Neuronal stem cell (in vitro differentiated cells): Measurements from ENCODE around the gene SMKR1.

ENCODE experiments used
- DNase-seq: peaks from one replicate; pipeline ENCODE4 v3.0.0-alpha.2; 2013; ENCODE audit warnings: low spot score
- H2AFZ ChIP-seq: one replicate; pipeline ENCODE4 v1.6.1; 2013; ENCODE audit warnings: mild to moderate bottlenecking, low read length, inconsistent platforms
- H2AK5ac ChIP-seq: 2 replicates; pipeline ENCODE4 v1.6.1; 2013; ENCODE audit warnings: low read depth, mild to moderate bottlenecking, inconsistent platforms, low read length, moderate library complexity, mixed read lengths
- H2BK120ac ChIP-seq: 2 replicates; pipeline ENCODE4 v1.6.1; 2013; ENCODE audit warnings: low read depth, mild to moderate bottlenecking, inconsistent platforms, low read length, moderate library complexity, mixed read lengths
- H2BK12ac ChIP-seq: one replicate; pipeline ENCODE4 v1.6.1; 2013; ENCODE audit warnings: low read length, inconsistent platforms
- H2BK15ac ChIP-seq: 2 replicates; pipeline ENCODE4 v1.6.1; 2013; ENCODE audit warnings: mild to moderate bottlenecking, low read length, inconsistent platforms, mixed read lengths
- H2BK5ac ChIP-seq: one replicate; pipeline ENCODE4 v1.6.1; 2013; ENCODE audit warnings: inconsistent platforms, mild to moderate bottlenecking, low read length, moderate library complexity
- H3K14ac ChIP-seq: one replicate; pipeline ENCODE4 v1.6.1; 2013; ENCODE audit warnings: low read length, inconsistent platforms
- H3K18ac ChIP-seq: 2 replicates; pipeline ENCODE4 v1.6.1; 2013; ENCODE audit warnings: low read length, inconsistent platforms
- H3K23ac ChIP-seq: 2 replicates; pipeline ENCODE4 v1.6.1; 2013; ENCODE audit warnings: low read depth, mild to moderate bottlenecking, mixed read lengths, low read length, inconsistent platforms; ENCODE audit not compliant: poor library complexity
- H3K27ac ChIP-seq: replicated peaks from 3 replicates; pipeline ENCODE4 v1.5.1; 2013; ENCODE audit warnings: low read length, inconsistent platforms
- H3K27me3 ChIP-seq, 3 experiments: 2 replicates each; pipeline ENCODE4 v1.6.1; 2013; ENCODE audit warnings: low read length in 3 of 3, mild to moderate bottlenecking in 2 of 3, inconsistent platforms in 1 of 3, low read depth in 1 of 3, mixed read lengths in 1 of 3, moderate library complexity in 1 of 3; ENCODE audit not compliant: control insufficient read depth in 3 of 3, insufficient read depth in 3 of 3
- H3K36me3 ChIP-seq, 2 donors: replicated peaks in 1 of 2; 2 replicates each; pipeline ENCODE4 v1.6.1; 2013; ENCODE audit warnings: low read length in 2 of 2; ENCODE audit not compliant: control insufficient read depth in 2 of 2, insufficient read depth in 2 of 2
- H3K4ac ChIP-seq: 2 replicates; pipeline ENCODE4 v1.6.1; 2013; ENCODE audit warnings: inconsistent platforms, mild to moderate bottlenecking, low read length, moderate library complexity
- H3K4me1 ChIP-seq, 2 donors: 1 replicate in 1 of 2; 2 replicates in 1 of 2; pipeline ENCODE4 v1.6.1; 2013; ENCODE audit warnings: low read length in 2 of 2, low read depth in 1 of 2; ENCODE audit not compliant: control insufficient read depth in 2 of 2, insufficient read depth in 1 of 2
- H3K4me2 ChIP-seq: one replicate; pipeline ENCODE4 v1.6.1; 2013; ENCODE audit warnings: mild to moderate bottlenecking, low read length, inconsistent platforms; ENCODE audit not compliant: insufficient read depth, poor library complexity, severe bottlenecking
- H3K4me3 ChIP-seq, 2 donors: 2 replicates each; pipeline ENCODE4 v1.5.1; 2013; ENCODE audit warnings: low read length in 2 of 2, mild to moderate bottlenecking in 2 of 2, inconsistent platforms in 1 of 2, moderate library complexity in 1 of 2
- H3K79me1 ChIP-seq: one replicate; pipeline ENCODE4 v1.6.1; 2013; ENCODE audit warnings: low read depth, mild to moderate bottlenecking, inconsistent platforms, low read length, moderate library complexity
- H3K9ac ChIP-seq: one replicate; pipeline ENCODE4 v1.6.1; 2013; ENCODE audit warnings: mild to moderate bottlenecking, low read depth, low read length, inconsistent platforms; ENCODE audit not compliant: poor library complexity
- H3K9me3 ChIP-seq, 2 donors: replicated peaks in 1 of 2; 2 replicates each; pipeline versions ENCODE3 to v1.6.1; 2013; ENCODE audit warnings: low read length in 2 of 2, mild to moderate bottlenecking in 2 of 2, inconsistent platforms in 1 of 2, low read depth in 1 of 2, mixed read lengths in 1 of 2, moderate library complexity in 1 of 2; ENCODE audit not compliant: control insufficient read depth in 2 of 2, insufficient read depth in 1 of 2
- H4K8ac ChIP-seq: one replicate; pipeline ENCODE4 v1.6.1; 2013; ENCODE audit warnings: low read depth, mild to moderate bottlenecking, inconsistent platforms, low read length, moderate library complexity
- H4K91ac ChIP-seq: one replicate; pipeline ENCODE4 v1.6.1; 2013; ENCODE audit warnings: low read length, low read depth, mild to moderate bottlenecking, inconsistent platforms; ENCODE audit not compliant: poor library complexity
- WGBS, 2 donors: extraction: QIAGEN DNeasy Blood & Tissue Kit; methylation state at CpG; one replicate each; pipeline ENCODE4 v1.1.7; 2013; ENCODE audit warnings: missing lambda C conversion rate in 2 of 2, mixed read lengths in 1 of 2; ENCODE audit not compliant: insufficient read length in 2 of 2, insufficient replicate concordance in 1 of 2; ENCODE audit errors: extremely low coverage in 2 of 2; 5-methylcytosine and 5-hydroxymethylcytosine counted together

The SMKR1 gene

DNA sequence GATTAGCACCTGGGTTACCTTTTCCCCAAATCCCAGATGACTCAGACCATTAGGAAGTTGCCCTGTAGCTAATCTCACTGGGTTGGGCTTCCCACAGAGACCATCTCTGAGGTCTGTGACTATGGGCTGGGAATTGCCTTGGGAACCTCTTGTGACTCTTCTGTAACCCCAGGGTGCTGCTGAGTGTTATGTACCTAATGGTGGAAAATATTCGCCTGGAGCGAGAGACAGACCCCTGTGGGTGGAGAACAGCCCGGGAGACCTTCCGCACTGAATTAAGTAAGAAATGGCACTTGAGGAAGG lies 48.1 kb upstream of the SMKR1 start:
- no peak overlapping the region for H2BK120ac ChIP-seq
- no peak overlapping the region for H2BK12ac ChIP-seq
- no peak overlapping the region for H2BK15ac ChIP-seq
- H3K14ac ChIP-seq: no peak overlapping the region
- no peak overlapping the region for H3K4ac ChIP-seq
- H2AK5ac ChIP-seq: no peak overlapping the region
- peaks cover 0 to 12% of the 10 kb centered on the region in 2 donors for H3K9me3 ChIP-seq
- H2AFZ ChIP-seq: no peak overlapping the region
- H3K36me3 ChIP-seq: peaks cover 24 to 93% of the 10 kb centered on the region in 2 donors
- H3K4me1 ChIP-seq: peaks cover 0 to 4% of the 10 kb centered on the region in 2 donors
- no peak overlapping the region for H3K4me2 ChIP-seq
- no peak overlapping the region for H3K27ac ChIP-seq
- no peak overlapping the region for H3K9ac ChIP-seq
- H3K23ac ChIP-seq: no peak overlapping the region
- H4K91ac ChIP-seq: no peak overlapping the region
- no CpG with 5 or more reads among the region's 4 CpGs for WGBS, 2 donors
- no peak overlapping the region for H3K4me3 ChIP-seq
- no peak overlapping the region for H2BK5ac ChIP-seq
- H4K8ac ChIP-seq: no peak overlapping the region
- no peaks in the 10 kb centered on the region for H3K79me1 ChIP-seq
- no peak for DNase-seq
- H3K18ac ChIP-seq: no peak overlapping the region
- H3K27me3 ChIP-seq: no peaks in the 10 kb centered on the region

DNA sequence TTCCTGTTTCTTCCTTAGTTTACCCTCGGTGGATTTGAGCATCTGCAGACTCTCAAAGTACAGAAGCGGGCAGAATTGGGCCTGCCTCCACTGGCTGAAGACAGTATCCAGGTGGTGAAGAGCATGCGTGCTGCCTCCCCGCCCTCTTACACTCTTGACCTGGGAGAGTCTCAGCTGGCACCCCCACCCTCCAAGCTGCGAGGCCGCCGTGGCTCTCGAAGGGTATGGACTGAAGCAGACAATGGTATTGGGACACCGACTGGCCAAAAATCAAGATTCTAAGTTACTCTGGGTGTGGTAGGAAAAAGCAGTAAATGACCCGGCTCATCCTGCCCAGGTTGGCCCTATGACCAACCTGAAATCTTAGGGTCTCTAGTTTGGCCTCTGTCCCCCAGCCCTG lies 45.9 kb upstream of the SMKR1 start:
- Histone ChIP-seq H4K91ac (no peak overlapping the region), H3K18ac (no peak overlapping the region), H3K4ac (no peak overlapping the region), H3K4me3 (no peak overlapping the region), H2BK15ac (no peak overlapping the region), H3K14ac (no peak overlapping the region), H3K27ac (no peak overlapping the region), H2BK120ac (no peak overlapping the region), H2AK5ac (no peak overlapping the region), H3K9ac (no peak overlapping the region), H3K23ac (no peak overlapping the region), H2BK12ac (no peak overlapping the region), H3K79me1 (no peaks in the 10 kb centered on the region), H3K4me1 (peaks cover 0 to 4% of the 10 kb centered on the region in 2 donors), H3K36me3 (peaks cover 35 to 99% of the 10 kb centered on the region in 2 donors), H3K9me3 (peaks cover 0 to 3% of the 10 kb centered on the region in 2 donors), H3K27me3 (no peaks in the 10 kb centered on the region), H2BK5ac (no peak overlapping the region), H4K8ac (no peak overlapping the region), H2AFZ (no peak overlapping the region), H3K4me2 (no peak overlapping the region)
- no CpG with 5 or more reads among the region's 10 CpGs for WGBS, 2 donors
- no peak for DNase-seq

GRCh38 chr7:129457101-129457500 lies 45.2 kb upstream of the SMKR1 start:
- Histone ChIP-seq H3K4me3 (no peak overlapping the region), H3K9ac (no peak overlapping the region), H3K36me3 (peaks cover 39 to 99% of the 10 kb centered on the region in 2 donors), H3K18ac (no peak overlapping the region), H3K27ac (no peak overlapping the region), H2BK120ac (no peak overlapping the region), H3K23ac (no peak overlapping the region), H3K9me3 (peaks cover 0 to 3% of the 10 kb centered on the region in 2 donors), H3K4ac (no peak overlapping the region), H3K4me2 (no peak overlapping the region), H3K27me3 (no peaks in the 10 kb centered on the region), H2BK12ac (no peak overlapping the region), H2AK5ac (no peak overlapping the region), H2BK5ac (no peak overlapping the region), H3K14ac (no peak overlapping the region), H2AFZ (no peak overlapping the region), H3K4me1 (peaks cover 0 to 4% of the 10 kb centered on the region in 2 donors), H2BK15ac (no peak overlapping the region), H3K79me1 (no peaks in the 10 kb centered on the region), H4K8ac (no peak overlapping the region), H4K91ac (no peak overlapping the region)
- no CpG with 5 or more reads among the region's 3 CpGs for WGBS, 2 donors
- no peak for DNase-seq

- no peak overlapping the region for H3K18ac ChIP-seq
- no peak overlapping the region for H3K4me3 ChIP-seq
- no peak overlapping the region for H4K91ac ChIP-seq
- H3K4ac ChIP-seq: no peak overlapping the region
- H3K79me1 ChIP-seq: no peaks in the 10 kb centered on the region
- no peak overlapping the region for H2BK15ac ChIP-seq
- no peaks in the 10 kb centered on the region for H3K27me3 ChIP-seq
- H3K36me3 ChIP-seq: peaks cover 46 to 99% of the 10 kb centered on the region in 2 donors
- H2BK12ac ChIP-seq: no peak overlapping the region
- no peak overlapping the region for H2AK5ac ChIP-seq
- no peak overlapping the region for H3K27ac ChIP-seq
- no peak overlapping the region for H2AFZ ChIP-seq
- DNase-seq: no peak
- H2BK120ac ChIP-seq: no peak overlapping the region
- no peak overlapping the region for H3K23ac ChIP-seq
- WGBS, 2 donors: no CpG with 5 or more reads among the region's 5 CpGs
- H3K9me3 ChIP-seq: peaks cover 0 to 3% of the 10 kb centered on the region in 2 donors
- H3K4me2 ChIP-seq: no peak overlapping the region
- H3K9ac ChIP-seq: no peak overlapping the region
- no peak overlapping the region for H4K8ac ChIP-seq
- peaks cover 0 to 4% of the 10 kb centered on the region in 2 donors for H3K4me1 ChIP-seq
- no peak overlapping the region for H3K14ac ChIP-seq
- H2BK5ac ChIP-seq: no peak overlapping the region
Measured at GRCh38 chr7:129458171-129458570, 44.2 kb upstream of the SMKR1 start.
